ENCODE data around the gene UQCRC2.

GRCh38 chr16:21940570-21940969, 12.6 kb upstream of the UQCRC2 start:
- TF ChIP-seq CTCF (IDR thresholded peaks at IDR 0.05; ENCODE audit: low read depth, low read length) (no peak), EZH2phosphoT487 (IDR thresholded peaks at IDR 0.05; ENCODE audit: low read depth) (no peak)

Measured in OCI-LY3 (cell line).